Measurements from ENCODE around the gene COL4A3.

COL4A3 gene

DNA sequence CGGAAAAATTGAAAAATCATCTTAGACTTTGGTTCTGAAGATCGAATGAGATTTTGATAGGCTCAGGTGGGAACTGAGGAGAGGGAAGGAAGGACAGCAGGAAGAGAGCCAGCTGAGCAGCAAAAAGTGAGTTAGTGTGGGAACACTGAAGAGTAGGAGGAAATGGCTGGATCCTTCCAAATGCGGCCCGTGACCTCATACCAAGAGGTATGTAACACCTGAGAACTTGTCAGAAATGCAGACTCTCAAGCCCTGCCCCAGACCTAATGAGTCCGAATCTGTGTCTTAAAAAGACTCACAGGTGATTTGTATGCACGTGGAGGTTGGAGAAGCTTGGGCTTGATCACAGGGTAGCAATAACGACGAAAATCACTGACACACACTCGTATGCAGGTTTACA, 42.0 kb downstream of the COL4A3 start:
- Histone ChIP-seq H3K4me3 (ENCODE audit: low read depth in 1 of 2, low read length in 2 of 2) (no peak overlapping the region), H3K4me2 (ENCODE audit: insufficient read depth, low read length) (no peak overlapping the region), H3K27ac (ENCODE audit: low read length) (no peak overlapping the region), H3K36me3 (ENCODE audit: insufficient read depth, low read length) (no peaks in the 10 kb centered on the region), H4K20me1 (ENCODE audit: insufficient read depth, low read length) (no peaks in the 10 kb centered on the region), H3K9ac (ENCODE audit: low read depth, low read length) (no peak overlapping the region), H3K4me1 (ENCODE audit: insufficient read depth, low read length) (no peaks in the 10 kb centered on the region), H3K9me3 (ENCODE audit: insufficient read depth, low read length, severe bottlenecking) (no peaks in the 10 kb centered on the region), H3K27me3 (ENCODE audit: insufficient read depth, low read length, poor library complexity) (peaks cover 4% of the 10 kb centered on the region), H3K79me2 (ENCODE audit: insufficient read depth, low read length) (no peaks in the 10 kb centered on the region), H2AFZ (ENCODE audit: low read depth, low read length) (no peak overlapping the region)
- TF ChIP-seq, protein P1, sequence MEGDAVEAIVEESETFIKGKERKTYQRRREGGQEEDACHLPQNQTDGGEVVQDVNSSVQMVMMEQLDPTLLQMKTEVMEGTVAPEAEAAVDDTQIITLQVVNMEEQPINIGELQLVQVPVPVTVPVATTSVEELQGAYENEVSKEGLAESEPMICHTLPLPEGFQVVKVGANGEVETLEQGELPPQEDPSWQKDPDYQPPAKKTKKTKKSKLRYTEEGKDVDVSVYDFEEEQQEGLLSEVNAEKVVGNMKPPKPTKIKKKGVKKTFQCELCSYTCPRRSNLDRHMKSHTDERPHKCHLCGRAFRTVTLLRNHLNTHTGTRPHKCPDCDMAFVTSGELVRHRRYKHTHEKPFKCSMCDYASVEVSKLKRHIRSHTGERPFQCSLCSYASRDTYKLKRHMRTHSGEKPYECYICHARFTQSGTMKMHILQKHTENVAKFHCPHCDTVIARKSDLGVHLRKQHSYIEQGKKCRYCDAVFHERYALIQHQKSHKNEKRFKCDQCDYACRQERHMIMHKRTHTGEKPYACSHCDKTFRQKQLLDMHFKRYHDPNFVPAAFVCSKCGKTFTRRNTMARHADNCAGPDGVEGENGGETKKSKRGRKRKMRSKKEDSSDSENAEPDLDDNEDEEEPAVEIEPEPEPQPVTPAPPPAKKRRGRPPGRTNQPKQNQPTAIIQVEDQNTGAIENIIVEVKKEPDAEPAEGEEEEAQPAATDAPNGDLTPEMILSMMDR (IDR thresholded peaks at IDR 0.05; ENCODE audit: borderline replicate concordance, extremely low read depth, low read length, poor library complexity, severe bottlenecking), result no peak
- TF ChIP-seq EZH2 (IDR thresholded peaks at IDR 0.05; ENCODE audit: borderline replicate concordance, low read depth, low read length, severe bottlenecking), result no peak
- no peak for DNase-seq
- ATAC-seq (ENCODE audit: insufficient read depth, low read depth), result no peak

DNA sequence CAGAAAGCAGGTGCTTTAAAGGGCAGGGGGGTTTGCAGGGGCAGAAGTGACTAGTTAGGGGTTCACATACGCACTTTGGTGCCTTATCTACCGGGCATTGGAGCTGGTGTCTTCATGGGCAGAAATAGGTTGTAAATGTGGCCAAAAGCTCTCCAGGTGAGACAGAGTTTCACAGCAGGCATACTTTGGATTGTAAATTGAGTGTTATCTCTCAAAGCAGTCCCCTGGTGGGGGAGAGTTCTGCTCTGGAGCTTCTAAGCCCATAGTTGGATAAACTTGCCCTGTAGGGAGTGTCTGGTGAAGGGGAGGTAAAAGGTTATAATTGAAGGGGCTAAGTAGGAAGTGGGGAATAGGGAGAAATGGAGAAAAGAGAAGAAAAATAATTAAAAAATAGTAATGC, 43.1 kb downstream of the COL4A3 start:
- ATAC-seq (ENCODE audit: insufficient read depth, low read depth), result no peak
- peaks cover 4% of the 10 kb centered on the region for H3K27me3 ChIP-seq (ENCODE audit: insufficient read depth, low read length, poor library complexity)
- TF ChIP-seq, protein P1 (IDR thresholded peaks at IDR 0.05; ENCODE audit: borderline replicate concordance, extremely low read depth, low read length, poor library complexity, severe bottlenecking), result no peak
- no peak for TF ChIP-seq EZH2 (IDR thresholded peaks at IDR 0.05; ENCODE audit: borderline replicate concordance, low read depth, low read length, severe bottlenecking)
- no peak overlapping the region for H3K9ac ChIP-seq (ENCODE audit: low read depth, low read length)
- H2AFZ ChIP-seq (ENCODE audit: low read depth, low read length), result no peak overlapping the region
- DNase-seq, result no peak
- H3K36me3 ChIP-seq (ENCODE audit: insufficient read depth, low read length), result no peaks in the 10 kb centered on the region
- H4K20me1 ChIP-seq (ENCODE audit: insufficient read depth, low read length), result no peaks in the 10 kb centered on the region
- H3K4me2 ChIP-seq (ENCODE audit: insufficient read depth, low read length), result no peak overlapping the region
- no peaks in the 10 kb centered on the region for H3K79me2 ChIP-seq (ENCODE audit: insufficient read depth, low read length)
- no peak overlapping the region for H3K4me3 ChIP-seq (ENCODE audit: low read depth in 1 of 2, low read length in 2 of 2)
- no peaks in the 10 kb centered on the region for H3K9me3 ChIP-seq (ENCODE audit: insufficient read depth, low read length, severe bottlenecking)
- no peak overlapping the region for H3K27ac ChIP-seq (ENCODE audit: low read length)
- no peaks in the 10 kb centered on the region for H3K4me1 ChIP-seq (ENCODE audit: insufficient read depth, low read length)

DNA sequence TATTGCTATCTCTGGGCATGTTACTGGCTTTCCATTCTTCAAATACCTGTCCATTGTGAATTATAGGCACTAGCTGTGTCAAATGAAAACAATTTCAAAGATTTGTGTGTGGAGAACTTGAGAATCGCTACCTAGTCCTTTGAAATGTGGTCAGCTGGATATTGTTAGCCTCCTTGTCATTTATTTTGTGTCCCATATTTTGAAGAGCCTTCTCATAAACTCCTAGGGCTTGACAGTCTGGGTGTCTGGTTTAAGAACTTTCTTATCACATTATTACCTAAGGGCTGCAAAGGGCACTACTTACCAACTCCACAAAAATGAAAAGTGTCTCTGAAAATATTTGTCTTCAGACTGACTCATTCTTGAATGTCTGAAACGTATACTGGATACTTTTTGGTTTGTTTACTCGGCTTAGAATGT, 50.2 kb downstream of the COL4A3 start:
- Histone ChIP-seq H3K27ac (ENCODE audit: low read length) (no peak overlapping the region), H4K20me1 (ENCODE audit: insufficient read depth, low read length) (no peaks in the 10 kb centered on the region), H3K4me1 (ENCODE audit: insufficient read depth, low read length) (no peaks in the 10 kb centered on the region), H3K9ac (ENCODE audit: low read depth, low read length) (no peak overlapping the region), H3K36me3 (ENCODE audit: insufficient read depth, low read length) (no peaks in the 10 kb centered on the region), H3K27me3 (ENCODE audit: insufficient read depth, low read length, poor library complexity) (no peaks in the 10 kb centered on the region), H3K4me3 (ENCODE audit: low read depth in 1 of 2, low read length in 2 of 2) (no peak overlapping the region), H3K4me2 (ENCODE audit: insufficient read depth, low read length) (no peak overlapping the region), H3K9me3 (ENCODE audit: insufficient read depth, low read length, severe bottlenecking) (no peaks in the 10 kb centered on the region), H2AFZ (ENCODE audit: low read depth, low read length) (no peak overlapping the region), H3K79me2 (ENCODE audit: insufficient read depth, low read length) (no peaks in the 10 kb centered on the region)
- no peak for ATAC-seq (ENCODE audit: insufficient read depth, low read depth)
- no peak for DNase-seq
- no peak for TF ChIP-seq EZH2 (IDR thresholded peaks at IDR 0.05; ENCODE audit: borderline replicate concordance, low read depth, low read length, severe bottlenecking)
- TF ChIP-seq, protein P1 (IDR thresholded peaks at IDR 0.05; ENCODE audit: borderline replicate concordance, extremely low read depth, low read length, poor library complexity, severe bottlenecking), result no peak

All from DND-41 (cell line).